Stomach (tissue), 4 donors: ENCODE results near the gene SLCO1A2.

Source experiments
- EP300 ChIP-seq: sonication (generic); formaldehyde crosslinking; IDR thresholded peaks from one replicate; pipeline ENCODE4 v1.6.1; 2017; ENCODE audit warnings: antibody characterized with exemption
- POLR2A ChIP-seq, 4 donors: fragments of 450-650 bp; IDR thresholded peaks; one replicate each; pipeline ENCODE4 v1.6.1; 2016; ENCODE audit warnings: antibody characterized with exemption in 4 of 4, control low read depth in 2 of 4, mild to moderate bottlenecking in 1 of 4, moderate library complexity in 1 of 4
- POLR2AphosphoS5 ChIP-seq, 3 donors: sonication (generic); formaldehyde crosslinking; IDR thresholded peaks; one replicate each; pipeline ENCODE4 v1.6.1; 2016; ENCODE audit warnings: antibody characterized with exemption in 3 of 3
- TF ChIP-seq, protein P1 (sequence below), 7 experiments: fragments of 450-650 bp in 4 of 7; fragments of 200-600 bp in 3 of 7; sonication (generic) in 3 of 7; IDR thresholded peaks; one replicate each; pipeline ENCODE4 v1.5.1; 2016 to 2019; ENCODE audit warnings: antibody characterized with exemption in 7 of 7, control low read depth in 2 of 7, mild to moderate bottlenecking in 1 of 7

DNA sequence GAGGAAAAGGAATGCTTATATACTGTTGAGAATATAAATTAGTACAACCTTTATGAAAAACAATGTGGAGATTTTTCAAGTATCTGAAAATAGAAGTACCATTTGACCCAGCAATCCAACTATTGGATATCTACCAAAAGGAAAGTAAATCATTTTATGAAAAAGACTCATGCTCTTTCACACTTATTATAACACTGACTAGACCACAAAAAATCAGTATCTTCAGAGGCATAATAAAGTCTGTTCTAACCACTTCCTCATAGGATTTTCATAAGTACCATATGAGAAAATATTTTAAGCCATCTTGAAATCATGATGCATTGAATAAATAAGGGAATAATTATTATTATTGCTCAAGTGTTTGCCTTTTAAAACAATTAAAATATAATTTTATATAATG lies 112.9 kb downstream of the SLCO1A2 start:
- TF ChIP-seq, protein P1, sequence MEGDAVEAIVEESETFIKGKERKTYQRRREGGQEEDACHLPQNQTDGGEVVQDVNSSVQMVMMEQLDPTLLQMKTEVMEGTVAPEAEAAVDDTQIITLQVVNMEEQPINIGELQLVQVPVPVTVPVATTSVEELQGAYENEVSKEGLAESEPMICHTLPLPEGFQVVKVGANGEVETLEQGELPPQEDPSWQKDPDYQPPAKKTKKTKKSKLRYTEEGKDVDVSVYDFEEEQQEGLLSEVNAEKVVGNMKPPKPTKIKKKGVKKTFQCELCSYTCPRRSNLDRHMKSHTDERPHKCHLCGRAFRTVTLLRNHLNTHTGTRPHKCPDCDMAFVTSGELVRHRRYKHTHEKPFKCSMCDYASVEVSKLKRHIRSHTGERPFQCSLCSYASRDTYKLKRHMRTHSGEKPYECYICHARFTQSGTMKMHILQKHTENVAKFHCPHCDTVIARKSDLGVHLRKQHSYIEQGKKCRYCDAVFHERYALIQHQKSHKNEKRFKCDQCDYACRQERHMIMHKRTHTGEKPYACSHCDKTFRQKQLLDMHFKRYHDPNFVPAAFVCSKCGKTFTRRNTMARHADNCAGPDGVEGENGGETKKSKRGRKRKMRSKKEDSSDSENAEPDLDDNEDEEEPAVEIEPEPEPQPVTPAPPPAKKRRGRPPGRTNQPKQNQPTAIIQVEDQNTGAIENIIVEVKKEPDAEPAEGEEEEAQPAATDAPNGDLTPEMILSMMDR (IDR thresholded peaks at IDR 0.05), result no peak
- no peak for TF ChIP-seq POLR2A (IDR thresholded peaks at IDR 0.05)
- no peak for TF ChIP-seq EP300
- no peak for TF ChIP-seq POLR2AphosphoS5 (IDR thresholded peaks at IDR 0.05)
